K562 (cell line): ENCODE measurements around the gene USP11.

Source experiments
- GABPB1 ChIP-seq: sonication (generic); formaldehyde crosslinking; IDR thresholded peaks from 2 replicates; pipeline ENCODE4 v1.8.0; 2022; ENCODE audit warnings: mild to moderate bottlenecking, missing genetic modification reagents
- MCM3 ChIP-seq: fragments of 450-650 bp; IDR thresholded peaks from 2 replicates; pipeline ENCODE4 v1.6.1; 2016
- TBL1XR1 ChIP-seq, 2 experiments: IDR thresholded peaks; 2 replicates each; pipeline ENCODE4 v1.6.1; 2012; ENCODE audit warnings: improper control_type of control experiment in 2 of 2, low read length in 2 of 2, mild to moderate bottlenecking in 1 of 2
- ZNF121 ChIP-seq: sonication (generic); formaldehyde crosslinking; conservative IDR thresholded peaks from 2 replicates; pipeline ENCODE4 v1.8.0; 2022; ENCODE audit warnings: missing genetic modification reagents
- TF ChIP-seq, protein P1 (sequence below), 3 experiments: IDR thresholded peaks in 2 of 3; conservative IDR thresholded peaks in 1 of 3; 2 replicates each; pipeline ENCODE4 v1.5.1; 2011 to 2012; ENCODE audit warnings: low read length in 3 of 3, mild to moderate bottlenecking in 3 of 3, control low read depth in 2 of 3, improper control_type of control experiment in 1 of 3, inconsistent platforms in 1 of 3, low read depth in 1 of 3, mixed read lengths in 1 of 3, moderate library complexity in 1 of 3; ENCODE audit not compliant: insufficient read depth in 2 of 3
- TF ChIP-seq, protein P2 (sequence below): fragments of 250-450 bp; sonication (Bioruptor Pico); IDR thresholded peaks from 2 replicates; pipeline ENCODE4 v1.8.0; 2021; ENCODE audit warnings: mild to moderate bottlenecking, moderate library complexity

DNA sequence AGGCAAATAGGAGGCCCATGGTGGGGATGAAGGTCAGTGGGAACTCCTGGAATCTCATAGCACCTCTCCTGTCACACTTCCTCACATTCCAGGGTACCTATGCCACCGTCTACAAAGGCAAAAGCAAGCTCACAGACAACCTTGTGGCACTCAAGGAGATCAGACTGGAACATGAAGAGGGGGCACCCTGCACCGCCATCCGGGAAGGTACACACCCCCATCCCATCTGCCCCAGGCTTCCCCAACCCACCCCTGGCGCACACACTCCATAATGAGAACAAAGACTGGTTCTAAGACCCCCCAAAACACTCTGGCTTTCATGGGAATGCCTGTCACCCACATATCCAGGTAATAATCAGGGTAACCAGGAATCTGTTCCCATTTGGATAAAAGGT lies 7.9 kb upstream of the USP11 start:
- TF ChIP-seq MCM3 (no peak), ZNF121 (CRISPR knock-in tag) (no peak), GABPB1 (CRISPR knock-in tag) (no peak), TBL1XR1 (IDR thresholded peaks at IDR 0.05; ENCODE audit: low read length in 2 of 2) (no peak)
- TF ChIP-seq, protein P1, sequence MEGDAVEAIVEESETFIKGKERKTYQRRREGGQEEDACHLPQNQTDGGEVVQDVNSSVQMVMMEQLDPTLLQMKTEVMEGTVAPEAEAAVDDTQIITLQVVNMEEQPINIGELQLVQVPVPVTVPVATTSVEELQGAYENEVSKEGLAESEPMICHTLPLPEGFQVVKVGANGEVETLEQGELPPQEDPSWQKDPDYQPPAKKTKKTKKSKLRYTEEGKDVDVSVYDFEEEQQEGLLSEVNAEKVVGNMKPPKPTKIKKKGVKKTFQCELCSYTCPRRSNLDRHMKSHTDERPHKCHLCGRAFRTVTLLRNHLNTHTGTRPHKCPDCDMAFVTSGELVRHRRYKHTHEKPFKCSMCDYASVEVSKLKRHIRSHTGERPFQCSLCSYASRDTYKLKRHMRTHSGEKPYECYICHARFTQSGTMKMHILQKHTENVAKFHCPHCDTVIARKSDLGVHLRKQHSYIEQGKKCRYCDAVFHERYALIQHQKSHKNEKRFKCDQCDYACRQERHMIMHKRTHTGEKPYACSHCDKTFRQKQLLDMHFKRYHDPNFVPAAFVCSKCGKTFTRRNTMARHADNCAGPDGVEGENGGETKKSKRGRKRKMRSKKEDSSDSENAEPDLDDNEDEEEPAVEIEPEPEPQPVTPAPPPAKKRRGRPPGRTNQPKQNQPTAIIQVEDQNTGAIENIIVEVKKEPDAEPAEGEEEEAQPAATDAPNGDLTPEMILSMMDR (IDR thresholded peaks at IDR 0.05 in 2 of 3, conservative IDR thresholded peaks at IDR 0.05 in 1 of 3; ENCODE audit: insufficient read depth in 2 of 3, low read depth in 1 of 3, low read length in 3 of 3) = no peak
- TF ChIP-seq, protein P2, sequence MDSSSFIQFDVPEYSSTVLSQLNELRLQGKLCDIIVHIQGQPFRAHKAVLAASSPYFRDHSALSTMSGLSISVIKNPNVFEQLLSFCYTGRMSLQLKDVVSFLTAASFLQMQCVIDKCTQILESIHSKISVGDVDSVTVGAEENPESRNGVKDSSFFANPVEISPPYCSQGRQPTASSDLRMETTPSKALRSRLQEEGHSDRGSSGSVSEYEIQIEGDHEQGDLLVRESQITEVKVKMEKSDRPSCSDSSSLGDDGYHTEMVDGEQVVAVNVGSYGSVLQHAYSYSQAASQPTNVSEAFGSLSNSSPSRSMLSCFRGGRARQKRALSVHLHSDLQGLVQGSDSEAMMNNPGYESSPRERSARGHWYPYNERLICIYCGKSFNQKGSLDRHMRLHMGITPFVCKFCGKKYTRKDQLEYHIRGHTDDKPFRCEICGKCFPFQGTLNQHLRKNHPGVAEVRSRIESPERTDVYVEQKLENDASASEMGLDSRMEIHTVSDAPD (CRISPR knock-in tag) = no peak
